Measurements from ENCODE around the gene TRIM47.

The TRIM47 gene

DNA sequence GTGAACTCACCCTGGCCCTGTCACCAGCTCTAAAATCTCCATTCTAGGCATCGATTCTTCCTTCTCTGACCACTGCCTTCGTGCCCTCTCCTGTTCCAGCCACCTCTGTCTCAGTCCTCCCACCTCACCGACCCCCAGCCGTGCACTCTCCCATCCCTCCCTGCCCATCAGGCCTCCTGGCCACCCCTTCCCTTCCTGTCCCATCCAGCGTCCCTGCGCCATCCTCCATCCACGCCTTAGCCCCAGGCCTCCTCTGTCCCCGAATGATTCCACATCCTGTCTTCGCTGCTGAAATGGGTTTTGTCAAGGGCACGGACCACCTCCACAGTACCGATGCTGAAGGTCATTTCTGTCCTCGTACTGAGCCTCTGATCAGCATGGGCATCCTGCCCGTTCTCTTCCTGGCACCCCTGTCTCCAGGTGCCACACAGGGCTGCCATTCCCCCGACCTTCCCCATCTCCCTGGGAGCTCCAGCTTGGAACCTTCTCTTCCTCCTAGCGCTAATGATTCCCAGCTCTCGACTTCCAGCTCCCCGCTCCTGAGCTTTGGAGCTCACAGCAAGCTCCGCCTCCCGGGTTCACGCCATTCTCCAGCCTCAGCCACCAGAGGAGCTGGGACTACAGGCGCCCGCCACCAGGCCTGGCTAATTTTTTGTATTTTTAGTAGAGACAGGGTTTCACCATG is 15.8 kb upstream of the TRIM47 start:
- H2AFZ ChIP-seq (ENCODE audit: low read depth, low read length): no peak overlapping the region
- H3K4ac ChIP-seq (ENCODE audit: low read depth in 1 of 2, low read length in 2 of 2): peak overlapping the region in 1 of 2 experiments; percentile 9
- no peak overlapping the region for H2BK5ac ChIP-seq (ENCODE audit: low read depth, low read length, poor library complexity, severe bottlenecking)
- H3K4me3 ChIP-seq (ENCODE audit: insufficient read depth in 1 of 2, low read depth in 1 of 2, low read length in 2 of 2): peak overlapping the region in 1 of 2 experiments; percentile 20
- H2BK120ac ChIP-seq (ENCODE audit: low read depth, low read length): no peak overlapping the region
- H3K14ac ChIP-seq (ENCODE audit: low read length in 2 of 2): no peak overlapping the region
- H3K9ac ChIP-seq (ENCODE audit: low read length): peak overlapping the region; percentile 24
- H3K27ac ChIP-seq (ENCODE audit: low read length, poor library complexity, severe bottlenecking): no peak overlapping the region
- no peak for DNase-seq
- H4K91ac ChIP-seq (ENCODE audit: low read length): peak overlapping the region; percentile 70
- H2AK5ac ChIP-seq (ENCODE audit: low read length, severe bottlenecking): no peak overlapping the region
- H3K23ac ChIP-seq (ENCODE audit: low read length in 2 of 2): no peak overlapping the region
- H2BK15ac ChIP-seq (ENCODE audit: low read depth, poor library complexity, severe bottlenecking): no peak overlapping the region
- H4K8ac ChIP-seq (ENCODE audit: low read length): peak overlapping the region; percentile 69
- WGBS: 89% methylated on average over 22 of the region's 22 CpGs
- no peak overlapping the region for H3K4me2 ChIP-seq (ENCODE audit: low read length, poor library complexity, severe bottlenecking)
- peaks cover 46 to 53% of the 10 kb centered on the region in 2 experiments for H3K36me3 ChIP-seq (ENCODE audit: control insufficient read depth in 1 of 2, insufficient read depth in 2 of 2, low read depth in 1 of 2, low read length in 2 of 2)
- peaks cover 25% of the 10 kb centered on the region for H3K79me1 ChIP-seq (replicated peaks; ENCODE audit: low read length, poor library complexity, severe bottlenecking)
- peaks cover 28% of the 10 kb centered on the region for H3K4me1 ChIP-seq (ENCODE audit: control insufficient read depth, insufficient read depth, low read depth, low read length)
- H3K27me3 ChIP-seq (ENCODE audit: control insufficient read depth in 1 of 2, insufficient read depth in 1 of 2, low read length in 2 of 2): no peaks in the 10 kb centered on the region
- no peak overlapping the region for H2BK12ac ChIP-seq (ENCODE audit: low read length in 2 of 2)
- no peak overlapping the region for H3K18ac ChIP-seq (ENCODE audit: low read depth in 1 of 2, low read length in 2 of 2)
- H3K9me3 ChIP-seq (ENCODE audit: control insufficient read depth, low read length): no peaks in the 10 kb centered on the region

GRCh38 chr17:75893305-75894048 is 15.1 kb upstream of the TRIM47 start:
- no peak overlapping the region for H2AFZ ChIP-seq (ENCODE audit: low read depth, low read length)
- no peak overlapping the region for H3K9ac ChIP-seq (ENCODE audit: low read length)
- H3K4me3 ChIP-seq (ENCODE audit: insufficient read depth in 1 of 2, low read depth in 1 of 2, low read length in 2 of 2): no peak overlapping the region
- H2BK120ac ChIP-seq (ENCODE audit: low read depth, low read length): no peak overlapping the region
- H3K23ac ChIP-seq (ENCODE audit: low read length in 2 of 2): no peak overlapping the region
- no peak overlapping the region for H3K14ac ChIP-seq (ENCODE audit: low read length in 2 of 2)
- H3K4me2 ChIP-seq (ENCODE audit: low read length, poor library complexity, severe bottlenecking): no peak overlapping the region
- H4K8ac ChIP-seq (ENCODE audit: low read length): no peak overlapping the region
- H2BK5ac ChIP-seq (ENCODE audit: low read depth, low read length, poor library complexity, severe bottlenecking): no peak overlapping the region
- no peak overlapping the region for H2BK15ac ChIP-seq (ENCODE audit: low read depth, poor library complexity, severe bottlenecking)
- H3K4me1 ChIP-seq (ENCODE audit: control insufficient read depth, insufficient read depth, low read depth, low read length): peaks cover 28% of the 10 kb centered on the region
- 94% methylated on average over 18 of the region's 18 CpGs for WGBS
- H3K9me3 ChIP-seq (ENCODE audit: control insufficient read depth, low read length): no peaks in the 10 kb centered on the region
- no peak for DNase-seq
- H3K36me3 ChIP-seq (ENCODE audit: control insufficient read depth in 1 of 2, insufficient read depth in 2 of 2, low read depth in 1 of 2, low read length in 2 of 2): peaks cover 40 to 48% of the 10 kb centered on the region in 2 experiments
- H2AK5ac ChIP-seq (ENCODE audit: low read length, severe bottlenecking): no peak overlapping the region
- no peak overlapping the region for H3K18ac ChIP-seq (ENCODE audit: low read depth in 1 of 2, low read length in 2 of 2)
- H3K27me3 ChIP-seq (ENCODE audit: control insufficient read depth in 1 of 2, insufficient read depth in 1 of 2, low read length in 2 of 2): no peaks in the 10 kb centered on the region
- H2BK12ac ChIP-seq (ENCODE audit: low read length in 2 of 2): no peak overlapping the region
- H4K91ac ChIP-seq (ENCODE audit: low read length): peak overlapping the region; percentile 70
- peak overlapping the region in 1 of 2 experiments; percentile 9 for H3K4ac ChIP-seq (ENCODE audit: low read depth in 1 of 2, low read length in 2 of 2)
- peaks cover 22% of the 10 kb centered on the region for H3K79me1 ChIP-seq (replicated peaks; ENCODE audit: low read length, poor library complexity, severe bottlenecking)
- no peak overlapping the region for H3K27ac ChIP-seq (ENCODE audit: low read length, poor library complexity, severe bottlenecking)

DNA sequence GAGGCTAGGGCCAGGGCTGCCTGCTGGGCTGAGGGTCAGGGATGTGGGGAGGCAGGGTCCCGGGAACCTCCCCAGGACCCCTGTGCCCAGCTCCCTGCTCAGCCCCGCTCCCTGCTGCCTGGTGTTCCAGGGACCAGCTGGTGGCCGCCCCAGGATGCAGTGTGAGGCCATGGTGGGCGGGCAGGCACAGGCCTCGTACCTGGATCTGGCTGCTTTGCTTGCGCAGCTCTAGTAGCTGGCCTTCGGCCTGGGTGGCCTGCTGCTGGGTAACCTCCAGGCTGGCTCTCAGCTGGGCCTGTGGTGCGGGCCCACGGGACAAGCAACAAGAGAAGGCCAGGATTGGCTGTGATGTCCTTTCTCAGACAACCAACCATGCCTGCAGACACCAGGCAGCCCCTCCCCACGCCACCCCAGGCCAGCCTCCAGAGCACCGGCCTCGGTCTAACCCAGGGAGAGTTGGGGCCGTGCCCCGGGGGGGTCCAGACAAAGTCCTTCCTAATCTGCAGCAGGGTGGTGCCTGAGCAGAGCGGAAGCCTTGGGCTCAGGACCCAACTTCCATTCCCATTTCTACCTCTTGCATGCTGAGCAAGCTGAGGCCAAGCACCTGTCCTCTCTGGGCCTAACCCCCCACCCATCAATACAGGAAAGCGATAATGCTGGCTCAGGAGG is 14.3 kb upstream of the TRIM47 start:
- Histone ChIP-seq H2AK5ac (ENCODE audit: low read length, severe bottlenecking) (no peak overlapping the region), H2BK5ac (ENCODE audit: low read depth, low read length, poor library complexity, severe bottlenecking) (no peak overlapping the region), H3K79me1 (replicated peaks; ENCODE audit: low read length, poor library complexity, severe bottlenecking) (peaks cover 22% of the 10 kb centered on the region), H3K23ac (ENCODE audit: low read length in 2 of 2) (peak overlapping the region in 1 of 2 experiments; percentile 10), H3K4me3 (ENCODE audit: insufficient read depth in 1 of 2, low read depth in 1 of 2, low read length in 2 of 2) (no peak overlapping the region), H2BK15ac (ENCODE audit: low read depth, poor library complexity, severe bottlenecking) (peak overlapping the region; percentile 44), H3K9me3 (ENCODE audit: control insufficient read depth, low read length) (no peaks in the 10 kb centered on the region), H3K4ac (ENCODE audit: low read depth in 1 of 2, low read length in 2 of 2) (no peak overlapping the region), H3K4me1 (ENCODE audit: control insufficient read depth, insufficient read depth, low read depth, low read length) (peaks cover 27% of the 10 kb centered on the region), H3K36me3 (ENCODE audit: control insufficient read depth in 1 of 2, insufficient read depth in 2 of 2, low read depth in 1 of 2, low read length in 2 of 2) (peaks cover 33 to 42% of the 10 kb centered on the region in 2 experiments), H3K4me2 (ENCODE audit: low read length, poor library complexity, severe bottlenecking) (no peak overlapping the region), H3K9ac (ENCODE audit: low read length) (no peak overlapping the region), H4K91ac (ENCODE audit: low read length) (no peak overlapping the region), H3K27me3 (ENCODE audit: control insufficient read depth in 1 of 2, insufficient read depth in 1 of 2, low read length in 2 of 2) (no peaks in the 10 kb centered on the region), H3K14ac (ENCODE audit: low read length in 2 of 2) (no peak overlapping the region), H4K8ac (ENCODE audit: low read length) (no peak overlapping the region), H3K27ac (ENCODE audit: low read length, poor library complexity, severe bottlenecking) (no peak overlapping the region), H2BK12ac (ENCODE audit: low read length in 2 of 2) (no peak overlapping the region), H3K18ac (ENCODE audit: low read depth in 1 of 2, low read length in 2 of 2) (no peak overlapping the region), H2AFZ (ENCODE audit: low read depth, low read length) (no peak overlapping the region), H2BK120ac (ENCODE audit: low read depth, low read length) (no peak overlapping the region)
- WGBS: 97% methylated on average over 16 of the region's 16 CpGs
- DNase-seq: no peak

Measured in mesenchymal stem cell (in vitro differentiated cells and primary cell).